ENCODE results near the gene CLEC16A. TPM values are rescaled to one million over a fixed set of nuclear protein-coding genes. Genes with fewer than 3 reads are reported as not detected.
A peak's percentile ranks its signal among the peaks of the same experiment; 100 is the strongest.

CLEC16A gene
- total RNA-seq, 2 experiments from 2014 or later, result 31.1 to 34.1 TPM

DNA sequence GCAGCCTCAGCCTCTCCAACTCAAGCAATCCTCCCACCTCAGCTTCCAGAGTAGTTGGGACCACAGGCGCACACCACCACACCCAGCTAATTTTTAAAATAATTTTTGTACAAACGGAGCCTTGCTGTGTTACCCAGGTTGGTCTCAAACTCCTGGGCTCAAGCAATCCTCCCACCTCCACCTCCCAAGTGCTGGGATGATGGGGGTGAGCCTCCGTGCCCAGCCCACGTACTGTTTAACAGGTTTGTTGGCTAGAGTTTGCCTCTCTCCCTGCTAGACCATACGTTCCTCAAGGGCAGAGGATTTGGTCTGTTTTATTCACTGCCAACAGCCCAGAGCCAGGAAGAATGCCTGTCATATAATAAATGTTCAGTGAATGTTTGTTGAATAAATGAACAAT, 285.1 kb downstream of the CLEC16A start:
- Mint-ChIP-seq H3K27ac (peak overlapping the region; percentile 72), H3K9me3 (no peaks in the 10 kb centered on the region), H3K36me3 (no peaks in the 10 kb centered on the region), H3K27me3 (no peaks in the 10 kb centered on the region), H3K4me1 (peaks cover 77% of the 10 kb centered on the region), H3K4me3 (no peak overlapping the region)
- no peak for DNase-seq
- ATAC-seq (ENCODE audit: low read depth), result no peak
- POLR2A ChIA-PET, result interaction anchor here (0.6 to 9.0 kb wide), 2 partner anchors 21 to 101 kb away, joined by 3 to 227 read pairs; partner anchors contain the start of gene SOCS1

DNA sequence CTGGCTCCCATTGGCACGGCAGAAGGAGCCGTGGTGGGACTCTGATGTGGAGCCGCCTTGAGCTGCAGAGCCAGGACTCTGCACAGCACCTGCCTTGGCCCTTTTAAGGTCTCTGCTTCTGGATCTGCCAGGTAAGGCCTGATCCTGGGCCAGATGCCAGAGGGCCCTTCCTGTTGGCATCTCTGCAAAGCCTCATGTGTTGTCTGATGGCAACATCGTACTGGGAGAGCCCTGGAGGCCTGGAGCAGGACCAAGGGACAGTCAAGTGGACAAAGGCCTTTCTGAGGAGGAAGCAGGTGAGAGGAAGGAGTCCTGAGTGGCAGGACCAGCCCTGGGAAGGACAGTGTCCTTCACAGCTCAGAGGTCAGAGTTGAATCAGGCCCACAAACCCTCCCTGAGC, 285.5 kb downstream of the CLEC16A start:
- H3K9me3 Mint-ChIP-seq, result no peaks in the 10 kb centered on the region
- DNase-seq (no peak), ATAC-seq (ENCODE audit: low read depth) (no peak)
- H3K27ac Mint-ChIP-seq, result peak overlapping the region; percentile 72
- no peaks in the 10 kb centered on the region for H3K36me3 Mint-ChIP-seq
- POLR2A ChIA-PET, result interaction anchor here (0.8 to 9.0 kb wide), 2 partner anchors 21 to 250 kb away, joined by 3 to 227 read pairs; partner anchors contain the start of gene SOCS1
- H3K4me3 Mint-ChIP-seq, result no peak overlapping the region
- H3K4me1 Mint-ChIP-seq, result peaks cover 76% of the 10 kb centered on the region
- H3K27me3 Mint-ChIP-seq, result no peaks in the 10 kb centered on the region

DNA sequence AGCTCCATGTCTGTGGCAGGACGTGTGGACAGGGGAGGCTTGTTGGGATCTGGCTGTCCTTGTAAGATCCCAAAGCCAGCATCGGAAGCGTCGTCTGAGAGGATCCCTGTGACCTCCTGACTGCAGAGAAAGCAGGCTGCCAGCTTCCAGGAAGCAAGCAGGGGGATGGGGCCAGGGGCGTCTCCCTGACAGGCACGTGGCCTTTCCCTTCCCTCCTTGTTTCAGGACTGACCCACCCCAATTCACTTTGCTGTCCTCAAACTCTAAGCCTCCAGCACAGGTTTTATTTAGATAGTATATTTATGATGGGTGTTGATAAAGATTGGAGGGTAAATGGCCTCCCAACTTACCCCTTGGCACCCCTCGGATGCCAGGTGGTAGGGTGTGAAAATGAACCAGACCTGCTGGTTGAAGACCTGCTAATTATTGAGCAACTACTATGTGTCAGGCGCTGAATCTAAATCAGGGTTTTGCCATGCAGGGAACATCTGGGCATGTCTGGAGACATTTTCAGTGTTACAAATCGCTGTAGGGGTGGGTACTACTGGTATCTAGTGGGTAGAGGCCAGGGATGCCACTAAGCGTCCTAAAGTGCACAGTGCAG, 287.1 kb downstream of the CLEC16A start:
- Mint-ChIP-seq H3K36me3 (no peaks in the 10 kb centered on the region), H3K27me3 (no peaks in the 10 kb centered on the region), H3K27ac (peak overlapping the region; percentile 95), H3K4me3 (peak overlapping the region; percentile 76), H3K9me3 (no peaks in the 10 kb centered on the region), H3K4me1 (peaks cover 69% of the 10 kb centered on the region)
- DNase-seq, result no peak
- POLR2A ChIA-PET, result interaction anchor here (9.0 kb wide), 1 partner anchor 19 kb away, joined by 227 read pairs; the partner anchor contains the start of gene SOCS1
- no peak for ATAC-seq (ENCODE audit: low read depth)

Other genes with a start within 250 kb of the CLEC16A start
- gene TEKT5, start 249.6 kb upstream of the CLEC16A start, total RNA-seq, result not detected
- 10 to 100 TPM; 24.5 to 24.6 TPM for gene NUBP1, start 200.7 kb upstream of the CLEC16A start, total RNA-seq
- gene TVP23A, start 125.8 kb upstream of the CLEC16A start, total RNA-seq, result not detected
- 10 to 100 TPM; 12.6 to 13.1 TPM for gene CIITA, start 67.4 kb upstream of the CLEC16A start, total RNA-seq
- gene DEXI, start 2.1 kb upstream of the CLEC16A start, total RNA-seq, result 10 to 100 TPM; 31.4 to 32.3 TPM